SK-N-MC (cell line): ENCODE measurements around the gene CDCA7L.

Experiments
- EZH2 ChIP-seq: fragments of 200-600 bp; sonication (generic); IDR thresholded peaks from one replicate; pipeline ENCODE4 v1.6.1; 2017; ENCODE audit warnings: antibody characterized with exemption
- POLR2AphosphoS5 ChIP-seq: IDR thresholded peaks from 2 replicates; pipeline ENCODE4 v1.6.1; 2012; ENCODE audit warnings: mild to moderate bottlenecking, low read depth, low read length, borderline replicate concordance

DNA sequence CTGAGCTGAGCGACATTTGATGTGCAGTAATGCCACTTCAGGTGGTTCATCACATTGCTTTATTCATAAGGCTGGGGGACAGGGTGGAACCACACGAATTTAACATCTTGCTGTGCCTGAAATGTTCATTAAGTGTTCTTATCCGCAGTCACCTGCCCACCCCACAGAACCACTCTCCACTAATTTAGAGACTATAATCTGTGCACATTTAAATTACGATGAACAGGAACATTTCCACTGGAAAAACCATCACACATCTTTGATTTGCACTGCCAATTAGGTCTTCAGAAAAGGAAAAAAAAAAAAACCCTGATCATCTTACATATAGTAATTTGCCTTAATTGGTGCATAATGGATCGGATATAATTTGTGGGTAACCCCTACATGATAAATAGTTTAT is 2.3 kb downstream of the CDCA7L start:
- TF ChIP-seq POLR2AphosphoS5, result no peak
- TF ChIP-seq EZH2, result no peak
